BJ (cell line): ENCODE data around the gene NYAP1. TPM values are rescaled to one million over a fixed set of nuclear protein-coding genes. Genes with fewer than 3 reads are reported as not detected.

Experiments
- CTCF ChIA-PET: fragments of 350-600 bp; formaldehyde crosslinking; extraction: SDS; loops from one replicate; lab custom pipeline; 2021; ENCODE audit warnings: antibody characterized with exemption, inconsistent platforms; lab: Yijun Ruan, JAX
- POLR2A ChIA-PET: fragments of 300-600 bp; sonication (Branson Sonifier 250); formaldehyde crosslinking; extraction: SDS; loops from one replicate; lab custom pipeline; 2021; ENCODE audit warnings: antibody characterized with exemption; lab: Charles Lee
- DNase-seq: peaks from one replicate; pipeline ENCODE4 v3.0.0-alpha.2; 2011; ENCODE audit warnings: low read depth
- H3K27me3 ChIP-seq: 2 replicates; pipeline ENCODE4 v1.6.0; 2011; ENCODE audit warnings: low read length; ENCODE audit not compliant: control insufficient read depth, insufficient read depth
- H3K36me3 ChIP-seq: 2 replicates; pipeline ENCODE4 v1.5.1; 2011; ENCODE audit warnings: low read length; ENCODE audit not compliant: control insufficient read depth, insufficient read depth
- H3K4me3 ChIP-seq: 2 replicates; pipeline ENCODE4 v1.5.1; 2011; ENCODE audit warnings: low read depth, mild to moderate bottlenecking, control low read depth, low read length
- polyA plus RNA-seq: library from polyadenylated mRNA; depleted of rRNA; stranded (reverse); fragments of >200 nt; gene quantifications from 2 replicates; pipeline ENCODE4 v1.2.3, GENCODE V29; 2011
- TF ChIP-seq, protein P1 (sequence below): IDR thresholded peaks from 2 replicates; pipeline ENCODE4 v1.5.1; 2011; ENCODE audit warnings: low read depth, mild to moderate bottlenecking, control low read depth, inconsistent platforms, low read length, moderate library complexity; ENCODE audit not compliant: insufficient read depth

Gene NYAP1
- polyA plus RNA-seq, 1 experiment, result 0.15 TPM

DNA sequence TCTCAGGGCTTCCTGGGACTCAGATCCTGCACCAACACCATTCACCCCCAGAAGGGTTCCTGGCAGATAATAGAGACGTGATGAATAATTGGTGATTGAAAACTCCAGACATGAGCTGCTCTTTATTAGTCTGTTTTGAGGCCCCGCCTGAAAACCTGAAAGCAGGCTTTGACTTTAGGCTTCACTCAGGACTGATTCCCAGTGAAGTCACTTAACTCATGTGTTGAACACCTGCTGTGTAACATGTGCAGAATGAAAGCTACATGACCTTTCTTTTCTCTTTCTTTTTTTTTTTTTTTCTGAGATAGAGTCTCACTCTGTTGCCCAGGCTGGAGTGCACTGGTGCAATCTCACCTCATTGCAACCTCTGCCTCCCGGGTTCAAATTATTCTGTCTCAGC is 28.5 kb upstream of the NYAP1 start:
- ChIA-PET POLR2A (interaction anchor here (0.7 kb wide), 1 partner anchor 8 kb away, joined by 12 read pairs; no protein-coding TSS in a partner anchor), CTCF (interaction anchor here (0.7 to 5.9 kb wide), 4 partner anchors 15 to 108 kb away, joined by 3 to 34 read pairs (median 4); no protein-coding TSS in a partner anchor)
- TF ChIP-seq, protein P1, sequence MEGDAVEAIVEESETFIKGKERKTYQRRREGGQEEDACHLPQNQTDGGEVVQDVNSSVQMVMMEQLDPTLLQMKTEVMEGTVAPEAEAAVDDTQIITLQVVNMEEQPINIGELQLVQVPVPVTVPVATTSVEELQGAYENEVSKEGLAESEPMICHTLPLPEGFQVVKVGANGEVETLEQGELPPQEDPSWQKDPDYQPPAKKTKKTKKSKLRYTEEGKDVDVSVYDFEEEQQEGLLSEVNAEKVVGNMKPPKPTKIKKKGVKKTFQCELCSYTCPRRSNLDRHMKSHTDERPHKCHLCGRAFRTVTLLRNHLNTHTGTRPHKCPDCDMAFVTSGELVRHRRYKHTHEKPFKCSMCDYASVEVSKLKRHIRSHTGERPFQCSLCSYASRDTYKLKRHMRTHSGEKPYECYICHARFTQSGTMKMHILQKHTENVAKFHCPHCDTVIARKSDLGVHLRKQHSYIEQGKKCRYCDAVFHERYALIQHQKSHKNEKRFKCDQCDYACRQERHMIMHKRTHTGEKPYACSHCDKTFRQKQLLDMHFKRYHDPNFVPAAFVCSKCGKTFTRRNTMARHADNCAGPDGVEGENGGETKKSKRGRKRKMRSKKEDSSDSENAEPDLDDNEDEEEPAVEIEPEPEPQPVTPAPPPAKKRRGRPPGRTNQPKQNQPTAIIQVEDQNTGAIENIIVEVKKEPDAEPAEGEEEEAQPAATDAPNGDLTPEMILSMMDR, result no peak
- Histone ChIP-seq H3K27me3 (no peaks in the 10 kb centered on the region), H3K36me3 (peaks cover 2% of the 10 kb centered on the region), H3K4me3 (no peak overlapping the region)
- no peak for DNase-seq

DNA sequence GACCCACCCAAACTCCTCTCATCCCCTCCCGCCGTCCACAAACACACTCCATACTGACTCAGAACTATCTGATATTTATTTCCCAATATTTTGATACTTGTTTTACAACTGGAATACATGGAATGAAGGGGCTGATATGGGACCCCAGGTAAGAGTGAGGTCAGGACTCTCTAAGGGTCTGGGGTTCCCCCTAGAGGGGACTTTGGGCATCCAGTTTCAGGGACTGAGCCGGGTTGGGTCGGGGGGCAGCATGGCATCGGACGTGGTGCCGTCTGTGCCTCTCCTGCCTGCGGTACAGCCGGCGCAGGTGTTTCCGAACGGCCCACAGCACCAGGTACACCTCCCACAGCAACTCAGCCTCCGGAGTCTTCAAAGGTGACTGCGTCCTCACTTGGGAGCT is 27.2 kb upstream of the NYAP1 start:
- H3K27me3 ChIP-seq, result no peaks in the 10 kb centered on the region
- POLR2A ChIA-PET, result no interaction called here
- TF ChIP-seq, protein P1, result no peak
- DNase-seq, result no peak
- CTCF ChIA-PET, result interaction anchor here (1.3 to 5.9 kb wide), 2 partner anchors 9 to 13 kb away, joined by 4 to 34 read pairs; no protein-coding TSS in a partner anchor
- H3K36me3 ChIP-seq, result peaks cover 5% of the 10 kb centered on the region
- H3K4me3 ChIP-seq, result no peak overlapping the region

DNA sequence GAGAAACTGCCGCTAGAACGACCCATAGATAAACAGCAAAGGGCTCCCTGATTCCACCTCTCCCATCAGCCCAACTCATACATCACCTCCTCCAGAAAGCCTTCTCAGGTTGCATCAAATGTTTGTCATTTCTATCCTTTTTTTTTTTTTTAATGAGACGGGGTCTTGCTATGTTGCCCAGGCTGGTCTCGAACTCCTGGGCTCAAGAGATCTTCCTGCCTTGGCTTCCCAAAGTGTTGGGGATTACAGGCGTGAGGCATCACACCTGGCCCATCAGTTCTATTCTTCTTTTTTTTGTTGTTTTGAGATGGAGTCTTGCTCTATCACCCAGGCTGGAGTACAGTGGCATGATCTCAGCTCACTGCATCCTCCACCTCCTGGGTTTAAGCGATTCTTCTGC is 26.7 kb upstream of the NYAP1 start:
- CTCF ChIA-PET, result interaction anchor here (1.3 to 5.9 kb wide), 2 partner anchors 9 to 13 kb away, joined by 4 to 34 read pairs; no protein-coding TSS in a partner anchor
- no peak for DNase-seq
- POLR2A ChIA-PET, result no interaction called here
- H3K27me3 ChIP-seq, result no peaks in the 10 kb centered on the region
- peaks cover 5% of the 10 kb centered on the region for H3K36me3 ChIP-seq
- TF ChIP-seq, protein P1, result no peak
- H3K4me3 ChIP-seq, result no peak overlapping the region

DNA sequence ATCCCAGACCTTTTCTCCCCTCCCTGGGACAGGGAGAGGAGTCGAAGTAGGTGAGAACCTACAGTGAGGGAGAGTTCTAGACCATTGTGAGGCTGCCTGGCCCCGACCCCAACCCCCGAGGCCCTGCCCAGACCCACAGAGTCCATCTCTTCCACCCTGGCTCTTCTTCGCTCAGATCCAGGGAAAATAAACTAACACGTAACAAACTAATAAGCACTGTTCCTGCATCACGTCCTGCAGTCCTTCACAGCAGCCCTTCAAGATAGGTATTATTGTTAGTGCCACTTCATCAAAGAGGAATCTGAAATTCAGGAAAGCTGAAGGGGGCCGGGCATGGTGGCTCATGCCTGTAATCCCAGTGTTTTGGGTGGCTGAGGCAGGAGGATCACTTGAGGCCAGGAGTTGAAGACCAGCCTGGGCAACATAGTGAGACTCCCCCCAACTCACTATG is 19.5 kb upstream of the NYAP1 start, which contains the start of gene SPACDR:
SPACDR (minus strand) TSS at position 51 of the 451 bp plus-strand sequence. CDS start 235 bp downstream, outside the sequence.
- no peak for DNase-seq
- CTCF ChIA-PET, result interaction anchor here (1.5 to 3.5 kb wide), 5 partner anchors 13 to 100 kb away, joined by 4 to 40 read pairs (median 11); no protein-coding TSS in a partner anchor
- TF ChIP-seq, protein P1, result no peak
- Histone ChIP-seq H3K27me3 (no peaks in the 10 kb centered on the region), H3K36me3 (peaks cover 16% of the 10 kb centered on the region), H3K4me3 (no peak within 1 kb of the TSS)
- POLR2A ChIA-PET, result no interaction called here

DNA sequence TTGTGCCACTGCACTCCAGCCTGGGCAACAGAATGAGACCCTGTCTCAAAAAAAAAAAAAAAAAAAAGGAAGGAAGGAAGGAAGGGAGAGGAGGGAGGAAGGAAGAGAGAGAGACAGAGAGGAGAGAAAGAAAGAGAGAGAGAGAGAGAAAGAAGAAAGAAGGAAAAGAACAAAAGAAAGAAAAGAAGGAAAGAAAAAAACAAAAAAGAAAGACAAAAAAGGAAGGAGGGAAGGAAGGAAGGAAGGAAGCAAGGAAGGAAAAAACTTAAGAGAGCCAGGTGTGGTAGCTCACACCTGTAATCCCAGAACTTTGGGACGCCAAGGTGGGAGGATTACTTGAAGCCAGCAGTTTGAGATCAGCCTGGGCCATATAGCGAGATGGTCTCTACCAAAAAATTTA is 18.9 kb upstream of the NYAP1 start:
- ChIA-PET CTCF (interaction anchor here (1.2 to 3.5 kb wide), 9 partner anchors 10 to 168 kb away, joined by 3 to 40 read pairs (median 4); partner anchors contain the start of genes MOSPD3 and TSC22D4), POLR2A (no interaction called here)
- TF ChIP-seq, protein P1, result no peak
- Histone ChIP-seq H3K4me3 (no peak overlapping the region), H3K36me3 (peaks cover 16% of the 10 kb centered on the region), H3K27me3 (no peaks in the 10 kb centered on the region)
- no peak for DNase-seq
